KG1 (cell line): ENCODE data around the gene CYP19A1.
"Not testable (repeated sequence)": the region's sequence is repeated elsewhere in the genome, so short reads cannot be mapped to it uniquely, and the experiment has no call there.

Experiments
- DNase-seq: peaks from one replicate; lab custom pipeline; 2025; lab: John Stamatoyannopoulos, UW

Gene CYP19A1

GRCh38 chr15:51289290-51289689 is 49.1 kb downstream of the CYP19A1 start:
- no peak for DNase-seq

- no peak for DNase-seq
Observed at GRCh38 chr15:51288143-51289065, 50.0 kb downstream of the CYP19A1 start.

- no peak for DNase-seq
Observed at GRCh38 chr15:51286816-51287215, 51.6 kb downstream of the CYP19A1 start.

- DNase-seq, result no peak
Observed at GRCh38 chr15:51285399-51285798, 53.0 kb downstream of the CYP19A1 start.

- no peak for DNase-seq
Observed at GRCh38 chr15:51284871-51285270, 53.5 kb downstream of the CYP19A1 start.

- DNase-seq, result no peak
Observed at GRCh38 chr15:51283026-51283425, 55.4 kb downstream of the CYP19A1 start.

GRCh38 chr15:51282241-51282640 is 56.2 kb downstream of the CYP19A1 start:
- not testable (repeated sequence) for DNase-seq

- DNase-seq, result no peak
Observed at GRCh38 chr15:51281368-51281967, 56.9 kb downstream of the CYP19A1 start.

GRCh38 chr15:51280838-51281237 is 57.6 kb downstream of the CYP19A1 start:
- DNase-seq, result no peak

- DNase-seq, result no peak
Observed at GRCh38 chr15:51279391-51279790, 59.0 kb downstream of the CYP19A1 start.

GRCh38 chr15:51277101-51277500 is 61.3 kb downstream of the CYP19A1 start:
- no peak for DNase-seq

- DNase-seq, result no peak
Observed at GRCh38 chr15:51274956-51275355, 63.4 kb downstream of the CYP19A1 start.

- no peak for DNase-seq
Observed at GRCh38 chr15:51270706-51271105, 67.7 kb downstream of the CYP19A1 start.

- no peak for DNase-seq
Observed at GRCh38 chr15:51269496-51269895, 68.9 kb downstream of the CYP19A1 start.

- no peak for DNase-seq
Observed at GRCh38 chr15:51267703-51268083, 70.7 kb downstream of the CYP19A1 start.

- no peak for DNase-seq
Observed at GRCh38 chr15:51267051-51267702, 71.2 kb downstream of the CYP19A1 start.

- DNase-seq, result no peak
Observed at GRCh38 chr15:51266656-51267050, 71.7 kb downstream of the CYP19A1 start.

- no peak for DNase-seq
Observed at GRCh38 chr15:51265037-51265555, 73.3 kb downstream of the CYP19A1 start.

- DNase-seq, result no peak
Observed at GRCh38 chr15:51263726-51264125, 74.7 kb downstream of the CYP19A1 start.

- DNase-seq, result no peak
Observed at GRCh38 chr15:51263116-51263515, 75.3 kb downstream of the CYP19A1 start.

- DNase-seq, result no peak
Observed at GRCh38 chr15:51262463-51262862, 75.9 kb downstream of the CYP19A1 start.

GRCh38 chr15:51261113-51261512 is 77.3 kb downstream of the CYP19A1 start:
- not testable (repeated sequence) for DNase-seq

GRCh38 chr15:51260202-51260601 is 78.2 kb downstream of the CYP19A1 start:
- no peak for DNase-seq
